ENCODE measurements around the gene CWC27. TPM values are rescaled to one million over a fixed set of nuclear protein-coding genes. Genes with fewer than 3 reads are reported as not detected.

CWC27 gene
- total RNA-seq, 1 experiment from 2014 or later, result 42.7 TPM

DNA sequence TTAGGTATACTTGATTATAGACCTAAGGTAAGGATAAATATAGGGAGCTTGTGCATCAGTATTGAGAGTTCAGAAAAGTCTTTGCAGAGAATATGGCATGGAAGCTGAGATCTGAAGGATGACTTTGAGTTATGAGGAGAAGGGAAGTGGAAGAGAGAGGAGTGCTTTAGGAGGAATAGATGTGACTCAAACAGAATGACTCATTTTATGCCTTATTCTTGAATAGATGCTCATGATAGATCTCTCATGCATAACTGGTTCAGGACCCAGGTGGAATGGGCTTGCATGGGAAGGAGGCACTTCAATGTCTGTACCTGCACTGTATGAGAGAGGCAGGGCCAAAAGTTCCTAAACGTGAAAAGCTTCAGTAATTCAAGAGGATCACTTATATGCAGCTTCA, 103.3 kb downstream of the CWC27 start:
- Mint-ChIP-seq H3K9me3 (no peaks in the 10 kb centered on the region), H3K27me3 (ENCODE audit: low read depth) (no peaks in the 10 kb centered on the region), H3K4me3 (no peak overlapping the region), H3K4me1 (peaks cover 9% of the 10 kb centered on the region), H3K27ac (no peak overlapping the region), H3K36me3 (no peaks in the 10 kb centered on the region)
- CTCF ChIA-PET, result interaction anchor here (0.8 kb wide), 1 partner anchor 61 kb away, joined by 3 read pairs; no protein-coding TSS in a partner anchor
- DNase-seq (ENCODE audit: low spot score), result no peak
- TF ChIP-seq NR2C2 (CRISPR knock-in tag; IDR thresholded peaks at IDR 0.05), result no peak
- no peak for TF ChIP-seq RORB (CRISPR knock-in tag; IDR thresholded peaks at IDR 0.05)
- TF ChIP-seq, protein P1, sequence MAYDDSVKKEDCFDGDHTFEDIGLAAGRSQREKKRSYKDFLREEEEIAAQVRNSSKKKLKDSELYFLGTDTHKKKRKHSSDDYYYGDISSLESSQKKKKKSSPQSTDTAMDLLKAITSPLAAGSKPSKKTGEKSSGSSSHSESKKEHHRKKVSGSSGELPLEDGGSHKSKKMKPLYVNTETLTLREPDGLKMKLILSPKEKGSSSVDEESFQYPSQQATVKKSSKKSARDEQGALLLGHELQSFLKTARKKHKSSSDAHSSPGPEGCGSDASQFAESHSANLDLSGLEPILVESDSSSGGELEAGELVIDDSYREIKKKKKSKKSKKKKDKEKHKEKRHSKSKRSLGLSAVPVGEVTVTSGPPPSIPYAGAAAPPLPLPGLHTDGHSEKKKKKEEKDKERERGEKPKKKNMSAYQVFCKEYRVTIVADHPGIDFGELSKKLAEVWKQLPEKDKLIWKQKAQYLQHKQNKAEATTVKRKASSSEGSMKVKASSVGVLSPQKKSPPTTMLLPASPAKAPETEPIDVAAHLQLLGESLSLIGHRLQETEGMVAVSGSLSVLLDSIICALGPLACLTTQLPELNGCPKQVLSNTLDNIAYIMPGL (CRISPR knock-in tag; IDR thresholded peaks at IDR 0.05), result no peak
- TF ChIP-seq, protein P2, sequence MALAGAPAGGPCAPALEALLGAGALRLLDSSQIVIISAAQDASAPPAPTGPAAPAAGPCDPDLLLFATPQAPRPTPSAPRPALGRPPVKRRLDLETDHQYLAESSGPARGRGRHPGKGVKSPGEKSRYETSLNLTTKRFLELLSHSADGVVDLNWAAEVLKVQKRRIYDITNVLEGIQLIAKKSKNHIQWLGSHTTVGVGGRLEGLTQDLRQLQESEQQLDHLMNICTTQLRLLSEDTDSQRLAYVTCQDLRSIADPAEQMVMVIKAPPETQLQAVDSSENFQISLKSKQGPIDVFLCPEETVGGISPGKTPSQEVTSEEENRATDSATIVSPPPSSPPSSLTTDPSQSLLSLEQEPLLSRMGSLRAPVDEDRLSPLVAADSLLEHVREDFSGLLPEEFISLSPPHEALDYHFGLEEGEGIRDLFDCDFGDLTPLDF (CRISPR knock-in tag; IDR thresholded peaks at IDR 0.05), result no peak
- no peak for TF ChIP-seq ZNF396 (CRISPR knock-in tag; IDR thresholded peaks at IDR 0.05; ENCODE audit: borderline replicate concordance)
- no peak for TF ChIP-seq NR3C1 (CRISPR knock-in tag; conservative IDR thresholded peaks at IDR 0.05; ENCODE audit: low read depth)
- ATAC-seq, result no peak
- POLR2A ChIA-PET, result no interaction called here

DNA sequence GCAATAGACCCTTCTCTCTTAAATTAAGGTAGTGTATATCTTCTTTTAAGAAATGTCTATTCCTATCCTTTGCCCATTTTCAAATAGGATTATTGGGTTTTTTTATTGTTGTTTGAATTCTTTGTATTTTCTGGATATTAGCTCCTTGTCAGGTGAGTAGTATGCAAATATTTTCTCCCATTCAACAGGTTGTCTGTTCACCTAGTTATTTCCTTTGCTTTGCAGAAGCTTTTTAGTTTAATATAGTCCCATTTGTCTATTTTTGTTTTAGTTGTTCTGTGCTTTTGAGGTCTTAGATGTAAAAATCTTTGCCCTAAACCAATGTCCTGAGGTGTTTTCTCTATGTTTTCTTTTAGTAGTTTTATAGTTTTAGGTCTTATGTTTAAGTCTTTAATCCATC, 104.7 kb downstream of the CWC27 start:
- POLR2A ChIA-PET, result no interaction called here
- Mint-ChIP-seq H3K27me3 (ENCODE audit: low read depth) (no peaks in the 10 kb centered on the region), H3K9me3 (no peaks in the 10 kb centered on the region), H3K4me1 (peaks cover 9% of the 10 kb centered on the region), H3K36me3 (no peaks in the 10 kb centered on the region), H3K4me3 (no peak overlapping the region), H3K27ac (no peak overlapping the region)
- DNase-seq (ENCODE audit: low spot score) (no peak), ATAC-seq (no peak)
- no peak for TF ChIP-seq ZNF423 (CRISPR knock-in tag; IDR thresholded peaks at IDR 0.05)
- TF ChIP-seq NFATC4 (CRISPR knock-in tag; IDR thresholded peaks at IDR 0.05), result no peak
- no peak for TF ChIP-seq ZNF396 (CRISPR knock-in tag; IDR thresholded peaks at IDR 0.05; ENCODE audit: borderline replicate concordance)
- TF ChIP-seq TEAD1 (CRISPR knock-in tag; IDR thresholded peaks at IDR 0.05), result no peak
- no peak for TF ChIP-seq NFYB (CRISPR knock-in tag; conservative IDR thresholded peaks at IDR 0.05; ENCODE audit: low read depth)
- TF ChIP-seq NR1H2 (CRISPR knock-in tag; IDR thresholded peaks at IDR 0.05), result no peak
- TF ChIP-seq, protein P3, sequence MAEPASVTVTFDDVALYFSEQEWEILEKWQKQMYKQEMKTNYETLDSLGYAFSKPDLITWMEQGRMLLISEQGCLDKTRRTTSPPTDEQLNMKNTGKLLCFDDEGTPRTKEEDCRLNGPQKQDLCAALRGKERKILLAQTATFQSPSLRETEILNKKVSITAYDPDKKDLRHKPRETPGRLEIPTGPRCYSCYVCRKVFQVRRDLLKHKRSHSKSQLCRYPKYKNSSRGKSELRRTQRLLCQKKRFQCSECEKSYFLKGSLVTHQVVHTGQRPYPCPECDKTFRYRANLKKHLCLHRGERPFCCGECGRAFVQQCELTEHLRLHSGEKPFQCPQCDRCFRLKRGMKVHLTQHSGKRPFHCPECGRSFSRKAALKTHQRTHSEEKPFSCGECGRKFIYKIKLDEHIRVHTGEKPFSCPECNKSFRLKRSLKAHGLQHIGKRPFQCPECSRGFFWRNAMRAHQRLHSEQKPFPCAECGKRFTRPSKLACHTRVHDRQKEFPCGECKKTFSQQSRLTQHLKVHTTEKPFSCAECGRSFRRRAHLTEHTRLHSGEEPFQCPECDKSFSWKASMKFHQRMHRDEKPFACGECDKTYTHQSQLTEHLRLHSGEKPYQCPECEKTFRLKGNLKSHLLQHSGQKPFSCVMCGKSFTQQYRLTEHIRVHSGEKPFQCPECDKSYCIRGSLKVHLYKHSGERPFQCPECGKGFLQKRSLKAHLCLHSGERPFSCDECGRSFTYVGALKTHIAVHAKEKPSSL (CRISPR knock-in tag; conservative IDR thresholded peaks at IDR 0.05), result no peak
- TF ChIP-seq, protein P4, sequence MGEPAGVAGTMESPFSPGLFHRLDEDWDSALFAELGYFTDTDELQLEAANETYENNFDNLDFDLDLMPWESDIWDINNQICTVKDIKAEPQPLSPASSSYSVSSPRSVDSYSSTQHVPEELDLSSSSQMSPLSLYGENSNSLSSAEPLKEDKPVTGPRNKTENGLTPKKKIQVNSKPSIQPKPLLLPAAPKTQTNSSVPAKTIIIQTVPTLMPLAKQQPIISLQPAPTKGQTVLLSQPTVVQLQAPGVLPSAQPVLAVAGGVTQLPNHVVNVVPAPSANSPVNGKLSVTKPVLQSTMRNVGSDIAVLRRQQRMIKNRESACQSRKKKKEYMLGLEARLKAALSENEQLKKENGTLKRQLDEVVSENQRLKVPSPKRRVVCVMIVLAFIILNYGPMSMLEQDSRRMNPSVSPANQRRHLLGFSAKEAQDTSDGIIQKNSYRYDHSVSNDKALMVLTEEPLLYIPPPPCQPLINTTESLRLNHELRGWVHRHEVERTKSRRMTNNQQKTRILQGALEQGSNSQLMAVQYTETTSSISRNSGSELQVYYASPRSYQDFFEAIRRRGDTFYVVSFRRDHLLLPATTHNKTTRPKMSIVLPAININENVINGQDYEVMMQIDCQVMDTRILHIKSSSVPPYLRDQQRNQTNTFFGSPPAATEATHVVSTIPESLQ (CRISPR knock-in tag; IDR thresholded peaks at IDR 0.05), result no peak
- no peak for TF ChIP-seq HMGA2 (CRISPR knock-in tag; IDR thresholded peaks at IDR 0.05)
- TF ChIP-seq, protein P5, sequence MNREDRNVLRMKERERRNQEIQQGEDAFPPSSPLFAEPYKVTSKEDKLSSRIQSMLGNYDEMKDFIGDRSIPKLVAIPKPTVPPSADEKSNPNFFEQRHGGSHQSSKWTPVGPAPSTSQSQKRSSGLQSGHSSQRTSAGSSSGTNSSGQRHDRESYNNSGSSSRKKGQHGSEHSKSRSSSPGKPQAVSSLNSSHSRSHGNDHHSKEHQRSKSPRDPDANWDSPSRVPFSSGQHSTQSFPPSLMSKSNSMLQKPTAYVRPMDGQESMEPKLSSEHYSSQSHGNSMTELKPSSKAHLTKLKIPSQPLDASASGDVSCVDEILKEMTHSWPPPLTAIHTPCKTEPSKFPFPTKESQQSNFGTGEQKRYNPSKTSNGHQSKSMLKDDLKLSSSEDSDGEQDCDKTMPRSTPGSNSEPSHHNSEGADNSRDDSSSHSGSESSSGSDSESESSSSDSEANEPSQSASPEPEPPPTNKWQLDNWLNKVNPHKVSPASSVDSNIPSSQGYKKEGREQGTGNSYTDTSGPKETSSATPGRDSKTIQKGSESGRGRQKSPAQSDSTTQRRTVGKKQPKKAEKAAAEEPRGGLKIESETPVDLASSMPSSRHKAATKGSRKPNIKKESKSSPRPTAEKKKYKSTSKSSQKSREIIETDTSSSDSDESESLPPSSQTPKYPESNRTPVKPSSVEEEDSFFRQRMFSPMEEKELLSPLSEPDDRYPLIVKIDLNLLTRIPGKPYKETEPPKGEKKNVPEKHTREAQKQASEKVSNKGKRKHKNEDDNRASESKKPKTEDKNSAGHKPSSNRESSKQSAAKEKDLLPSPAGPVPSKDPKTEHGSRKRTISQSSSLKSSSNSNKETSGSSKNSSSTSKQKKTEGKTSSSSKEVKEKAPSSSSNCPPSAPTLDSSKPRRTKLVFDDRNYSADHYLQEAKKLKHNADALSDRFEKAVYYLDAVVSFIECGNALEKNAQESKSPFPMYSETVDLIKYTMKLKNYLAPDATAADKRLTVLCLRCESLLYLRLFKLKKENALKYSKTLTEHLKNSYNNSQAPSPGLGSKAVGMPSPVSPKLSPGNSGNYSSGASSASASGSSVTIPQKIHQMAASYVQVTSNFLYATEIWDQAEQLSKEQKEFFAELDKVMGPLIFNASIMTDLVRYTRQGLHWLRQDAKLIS (CRISPR knock-in tag; IDR thresholded peaks at IDR 0.05; ENCODE audit: borderline replicate concordance), result no peak
- TF ChIP-seq, protein P6, sequence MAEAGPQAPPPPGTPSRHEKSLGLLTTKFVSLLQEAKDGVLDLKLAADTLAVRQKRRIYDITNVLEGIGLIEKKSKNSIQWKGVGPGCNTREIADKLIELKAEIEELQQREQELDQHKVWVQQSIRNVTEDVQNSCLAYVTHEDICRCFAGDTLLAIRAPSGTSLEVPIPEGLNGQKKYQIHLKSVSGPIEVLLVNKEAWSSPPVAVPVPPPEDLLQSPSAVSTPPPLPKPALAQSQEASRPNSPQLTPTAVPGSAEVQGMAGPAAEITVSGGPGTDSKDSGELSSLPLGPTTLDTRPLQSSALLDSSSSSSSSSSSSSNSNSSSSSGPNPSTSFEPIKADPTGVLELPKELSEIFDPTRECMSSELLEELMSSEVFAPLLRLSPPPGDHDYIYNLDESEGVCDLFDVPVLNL (CRISPR knock-in tag; IDR thresholded peaks at IDR 0.05; ENCODE audit: borderline replicate concordance, low read depth), result no peak
- TF ChIP-seq, protein P7, sequence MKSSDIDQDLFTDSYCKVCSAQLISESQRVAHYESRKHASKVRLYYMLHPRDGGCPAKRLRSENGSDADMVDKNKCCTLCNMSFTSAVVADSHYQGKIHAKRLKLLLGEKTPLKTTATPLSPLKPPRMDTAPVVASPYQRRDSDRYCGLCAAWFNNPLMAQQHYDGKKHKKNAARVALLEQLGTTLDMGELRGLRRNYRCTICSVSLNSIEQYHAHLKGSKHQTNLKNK (CRISPR knock-in tag; IDR thresholded peaks at IDR 0.05), result no peak
- TF ChIP-seq, protein P8, sequence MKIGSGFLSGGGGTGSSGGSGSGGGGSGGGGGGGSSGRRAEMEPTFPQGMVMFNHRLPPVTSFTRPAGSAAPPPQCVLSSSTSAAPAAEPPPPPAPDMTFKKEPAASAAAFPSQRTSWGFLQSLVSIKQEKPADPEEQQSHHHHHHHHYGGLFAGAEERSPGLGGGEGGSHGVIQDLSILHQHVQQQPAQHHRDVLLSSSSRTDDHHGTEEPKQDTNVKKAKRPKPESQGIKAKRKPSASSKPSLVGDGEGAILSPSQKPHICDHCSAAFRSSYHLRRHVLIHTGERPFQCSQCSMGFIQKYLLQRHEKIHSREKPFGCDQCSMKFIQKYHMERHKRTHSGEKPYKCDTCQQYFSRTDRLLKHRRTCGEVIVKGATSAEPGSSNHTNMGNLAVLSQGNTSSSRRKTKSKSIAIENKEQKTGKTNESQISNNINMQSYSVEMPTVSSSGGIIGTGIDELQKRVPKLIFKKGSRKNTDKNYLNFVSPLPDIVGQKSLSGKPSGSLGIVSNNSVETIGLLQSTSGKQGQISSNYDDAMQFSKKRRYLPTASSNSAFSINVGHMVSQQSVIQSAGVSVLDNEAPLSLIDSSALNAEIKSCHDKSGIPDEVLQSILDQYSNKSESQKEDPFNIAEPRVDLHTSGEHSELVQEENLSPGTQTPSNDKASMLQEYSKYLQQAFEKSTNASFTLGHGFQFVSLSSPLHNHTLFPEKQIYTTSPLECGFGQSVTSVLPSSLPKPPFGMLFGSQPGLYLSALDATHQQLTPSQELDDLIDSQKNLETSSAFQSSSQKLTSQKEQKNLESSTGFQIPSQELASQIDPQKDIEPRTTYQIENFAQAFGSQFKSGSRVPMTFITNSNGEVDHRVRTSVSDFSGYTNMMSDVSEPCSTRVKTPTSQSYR (CRISPR knock-in tag; IDR thresholded peaks at IDR 0.05), result no peak
- CTCF ChIA-PET, result no interaction called here

All from WTC11 (cell line).